NCI-H82 (cell line): ENCODE measurements around the gene ADRA2B.
"Not testable (repeated sequence)": the region's sequence is repeated elsewhere in the genome, so short reads cannot be mapped to it uniquely, and the experiment has no call there.

Experiments used
- DNase-seq: peaks from one replicate; lab custom pipeline; 2025; lab: John Stamatoyannopoulos, UW

The ADRA2B gene

GRCh38 chr2:96116424-96116878, at the start of gene ADRA2B:
TSS of gene ADRA2B (minus strand) at chr2:96116571. CDS start at chr2:96116149, 422 bp downstream.
- DNase-seq: peak; percentile 74

- peak; percentile 51 for DNase-seq
Observed at GRCh38 chr2:96164459-96165184, 48.3 kb upstream of the ADRA2B start.

- no peak for DNase-seq
Observed at GRCh38 chr2:96163768-96164429, 47.5 kb upstream of the ADRA2B start.

- DNase-seq: no peak
Observed at GRCh38 chr2:96163415-96163767, 47.0 kb upstream of the ADRA2B start.

- no peak for DNase-seq
Observed at GRCh38 chr2:96161898-96162297, 45.5 kb upstream of the ADRA2B start.

GRCh38 chr2:96160366-96160765, 44.0 kb upstream of the ADRA2B start:
- not testable (repeated sequence) for DNase-seq

GRCh38 chr2:96159084-96159830, 42.9 kb upstream of the ADRA2B start:
- no peak for DNase-seq

- DNase-seq: no peak
Observed at GRCh38 chr2:96158554-96158940, 42.2 kb upstream of the ADRA2B start.

GRCh38 chr2:96157649-96158553, 41.5 kb upstream of the ADRA2B start:
- DNase-seq: no peak

GRCh38 chr2:96156926-96157648, 40.7 kb upstream of the ADRA2B start:
- peak; percentile 23 for DNase-seq

GRCh38 chr2:96156011-96156820, 39.8 kb upstream of the ADRA2B start:
- DNase-seq: no peak

- DNase-seq: no peak
Observed at GRCh38 chr2:96154506-96155380, 38.4 kb upstream of the ADRA2B start.

- no peak for DNase-seq
Observed at GRCh38 chr2:96153991-96154431, 37.6 kb upstream of the ADRA2B start.

GRCh38 chr2:96153291-96153713, 36.9 kb upstream of the ADRA2B start:
- no peak for DNase-seq

GRCh38 chr2:96152304-96153161, 36.2 kb upstream of the ADRA2B start:
- peak; percentile 95 for DNase-seq

- DNase-seq: peak; percentile 18
Observed at GRCh38 chr2:96151595-96152303, 35.4 kb upstream of the ADRA2B start.

- no peak for DNase-seq
Observed at GRCh38 chr2:96150791-96151594, 34.6 kb upstream of the ADRA2B start.
